WERI-Rb-1 (cell line): ENCODE measurements around the gene RESP18.
A peak's percentile ranks its signal among the peaks of the same experiment; 100 is the strongest.
"Not testable (repeated sequence)": the region's sequence is repeated elsewhere in the genome, so short reads cannot be mapped to it uniquely, and the experiment has no call there.

ENCODE experiments used
- DNase-seq: peaks from one replicate; pipeline ENCODE4 v3.0.0-alpha.2; 2020
- H3K27ac ChIP-seq: fragments of 250-450 bp; sonication (Bioruptor Pico); 2 replicates; pipeline ENCODE4 v1.5.1; 2020; ENCODE audit warnings: mild to moderate bottlenecking, moderate library complexity
- H3K27me3 ChIP-seq: fragments of 250-450 bp; sonication (Bioruptor Pico); 2 replicates; pipeline ENCODE4 v1.5.1; 2021; ENCODE audit warnings: mild to moderate bottlenecking, low read depth, moderate library complexity; ENCODE audit not compliant: insufficient read depth, severe bottlenecking
- H3K36me3 ChIP-seq: fragments of 250-450 bp; sonication (Bioruptor Pico); 2 replicates; pipeline ENCODE4 v1.5.1; 2020; ENCODE audit warnings: mild to moderate bottlenecking, moderate library complexity
- H3K4me3 ChIP-seq: 2 replicates; pipeline ENCODE4 v1.5.1; 2011; ENCODE audit warnings: low read depth, mild to moderate bottlenecking, control low read depth, low read length
- H3K9me3 ChIP-seq: fragments of 250-450 bp; sonication (Bioruptor Pico); 2 replicates; pipeline ENCODE4 v1.5.1; 2021; ENCODE audit warnings: mild to moderate bottlenecking, moderate library complexity; ENCODE audit not compliant: severe bottlenecking
- CTCF ChIP-seq: IDR thresholded peaks from 2 replicates; pipeline ENCODE4 v1.5.1; 2011; ENCODE audit warnings: low read depth, mild to moderate bottlenecking, control low read depth, inconsistent platforms, low read length

Gene RESP18

DNA sequence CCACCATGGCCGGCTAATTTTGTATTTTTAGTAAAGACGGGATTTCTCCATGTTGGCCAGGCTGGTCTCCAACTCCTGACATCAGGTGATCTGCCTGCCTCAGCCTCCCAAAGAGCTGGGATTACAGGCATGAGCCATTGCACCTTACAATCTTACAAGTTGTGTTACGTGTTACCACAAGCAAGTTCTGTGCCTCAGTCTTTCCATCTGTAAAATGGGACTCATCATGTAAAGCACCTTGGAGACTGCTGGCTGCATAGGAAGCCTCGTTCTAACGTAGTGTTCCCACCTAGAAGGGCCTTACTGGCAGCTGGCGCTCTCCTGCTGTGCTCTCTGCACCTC lies 43.4 kb downstream of the RESP18 start:
- Histone ChIP-seq H3K36me3 (peaks cover 30% of the 10 kb centered on the region), H3K9me3 (no peaks in the 10 kb centered on the region), H3K4me3 (no peak overlapping the region), H3K27me3 (no peaks in the 10 kb centered on the region), H3K27ac (no peak overlapping the region)
- DNase-seq, result no peak
- no peak for TF ChIP-seq CTCF

DNA sequence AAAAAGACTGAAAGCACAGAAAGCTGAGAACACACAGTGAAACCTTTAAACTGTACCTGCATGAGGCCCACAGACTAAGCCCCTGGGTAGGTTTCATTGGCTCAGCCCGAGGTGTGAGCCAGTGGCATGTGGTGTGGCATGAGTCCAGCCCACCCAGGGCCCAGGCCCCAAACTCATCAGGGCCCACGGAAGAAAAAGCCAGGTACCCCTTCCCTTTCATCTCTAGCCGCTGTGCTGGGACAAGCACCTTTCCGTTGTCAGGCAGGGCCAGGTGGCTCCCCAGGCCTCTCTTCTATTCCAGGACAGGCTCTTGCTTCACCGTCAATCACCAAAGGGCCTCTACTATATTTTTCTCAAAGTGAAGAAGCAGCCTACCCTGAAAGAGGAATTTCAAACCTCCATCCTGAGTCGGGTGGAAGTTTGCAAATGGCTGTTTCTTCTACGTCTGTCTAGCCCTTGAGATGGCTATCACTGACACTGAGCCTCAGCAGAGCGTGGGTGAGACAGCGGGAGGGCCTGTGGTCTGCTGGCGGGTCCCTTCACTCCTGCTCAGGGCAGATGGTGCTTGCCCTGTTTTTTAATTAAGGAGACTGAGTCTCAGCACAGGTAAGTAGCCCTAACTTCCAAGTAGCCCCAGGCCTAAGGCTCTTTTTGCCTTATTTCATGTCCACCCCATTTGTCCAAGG lies 44.8 kb downstream of the RESP18 start:
- Histone ChIP-seq H3K36me3 (peaks cover 44% of the 10 kb centered on the region), H3K4me3 (no peak overlapping the region), H3K27ac (peak overlapping the region; percentile 28; the same call in 1 of the 2 replicates), H3K9me3 (no peaks in the 10 kb centered on the region), H3K27me3 (no peaks in the 10 kb centered on the region)
- no peak for DNase-seq
- TF ChIP-seq CTCF, result no peak

GRCh38 chr2:219287116-219287440 lies 45.5 kb downstream of the RESP18 start:
- DNase-seq, H3K4me3 ChIP-seq, H3K27me3 ChIP-seq, H3K9me3 ChIP-seq: not testable (repeated sequence)
- H3K36me3 ChIP-seq, result peaks cover 50% of the 10 kb centered on the region
- peak overlapping the region; percentile 20; the same call in 1 of the 2 replicates for H3K27ac ChIP-seq

GRCh38 chr2:219286436-219287115 lies 46.0 kb downstream of the RESP18 start:
- TF ChIP-seq CTCF, result no peak
- H3K36me3 ChIP-seq, result peaks cover 55% of the 10 kb centered on the region
- DNase-seq, result no peak
- no peak overlapping the region for H3K4me3 ChIP-seq
- H3K9me3 ChIP-seq, result no peaks in the 10 kb centered on the region
- H3K27ac ChIP-seq, result peak overlapping the region; percentile 20
- H3K27me3 ChIP-seq, result no peaks in the 10 kb centered on the region

GRCh38 chr2:219285894-219286425 lies 46.6 kb downstream of the RESP18 start:
- Histone ChIP-seq H3K9me3 (no peaks in the 10 kb centered on the region), H3K4me3 (no peak overlapping the region), H3K27me3 (no peaks in the 10 kb centered on the region), H3K36me3 (peaks cover 61% of the 10 kb centered on the region), H3K27ac (peak overlapping the region; percentile 31)
- no peak for TF ChIP-seq CTCF
- DNase-seq, result peak; percentile 67

DNA sequence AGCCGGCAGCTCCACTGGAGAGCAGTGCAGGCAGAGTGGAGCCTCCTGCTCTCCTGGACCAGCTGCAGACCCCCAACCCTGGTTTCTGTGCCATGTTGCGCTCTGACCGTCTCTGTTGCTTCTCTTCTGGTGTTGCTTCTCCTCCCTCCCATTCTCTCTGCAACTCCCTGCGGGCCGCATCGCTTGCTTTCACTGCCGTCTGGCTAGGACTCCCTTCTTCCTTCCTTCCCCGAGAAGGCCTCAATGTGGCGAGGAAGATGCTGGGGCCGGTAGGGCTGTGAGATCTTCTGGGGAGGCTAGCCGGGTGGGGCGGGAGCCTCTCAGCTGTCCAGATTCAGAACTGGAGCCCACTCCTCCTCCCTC lies 47.2 kb downstream of the RESP18 start:
- no peak for TF ChIP-seq CTCF
- DNase-seq, result no peak
- H3K9me3 ChIP-seq, result no peaks in the 10 kb centered on the region
- H3K36me3 ChIP-seq, result peaks cover 67% of the 10 kb centered on the region
- H3K4me3 ChIP-seq, result no peak overlapping the region
- peak overlapping the region; percentile 31 for H3K27ac ChIP-seq
- no peaks in the 10 kb centered on the region for H3K27me3 ChIP-seq
